ENCODE results near the gene POLR2L.

The POLR2L gene

DNA sequence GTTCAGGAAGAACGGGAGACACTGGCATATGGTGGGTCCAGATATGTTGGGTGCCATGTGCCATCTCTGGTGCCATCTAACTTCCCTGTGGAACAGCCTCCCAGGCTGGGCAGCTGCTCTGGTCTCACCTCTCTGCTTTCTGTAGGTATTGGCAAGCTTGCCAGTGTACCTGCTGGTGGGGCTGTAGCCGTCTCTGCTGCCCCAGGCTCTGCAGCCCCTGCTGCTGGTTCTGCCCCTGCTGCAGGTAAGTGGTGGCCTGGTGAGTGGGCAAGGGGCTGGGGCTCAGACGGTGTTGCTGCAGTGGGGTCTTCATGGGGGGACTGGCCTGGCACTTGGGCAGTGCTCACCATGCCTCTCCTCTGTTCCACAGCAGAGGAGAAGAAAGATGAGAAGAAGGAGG lies 29.9 kb downstream of the POLR2L start:
- DNase-seq (ENCODE audit: low spot score): no peak

DNA sequence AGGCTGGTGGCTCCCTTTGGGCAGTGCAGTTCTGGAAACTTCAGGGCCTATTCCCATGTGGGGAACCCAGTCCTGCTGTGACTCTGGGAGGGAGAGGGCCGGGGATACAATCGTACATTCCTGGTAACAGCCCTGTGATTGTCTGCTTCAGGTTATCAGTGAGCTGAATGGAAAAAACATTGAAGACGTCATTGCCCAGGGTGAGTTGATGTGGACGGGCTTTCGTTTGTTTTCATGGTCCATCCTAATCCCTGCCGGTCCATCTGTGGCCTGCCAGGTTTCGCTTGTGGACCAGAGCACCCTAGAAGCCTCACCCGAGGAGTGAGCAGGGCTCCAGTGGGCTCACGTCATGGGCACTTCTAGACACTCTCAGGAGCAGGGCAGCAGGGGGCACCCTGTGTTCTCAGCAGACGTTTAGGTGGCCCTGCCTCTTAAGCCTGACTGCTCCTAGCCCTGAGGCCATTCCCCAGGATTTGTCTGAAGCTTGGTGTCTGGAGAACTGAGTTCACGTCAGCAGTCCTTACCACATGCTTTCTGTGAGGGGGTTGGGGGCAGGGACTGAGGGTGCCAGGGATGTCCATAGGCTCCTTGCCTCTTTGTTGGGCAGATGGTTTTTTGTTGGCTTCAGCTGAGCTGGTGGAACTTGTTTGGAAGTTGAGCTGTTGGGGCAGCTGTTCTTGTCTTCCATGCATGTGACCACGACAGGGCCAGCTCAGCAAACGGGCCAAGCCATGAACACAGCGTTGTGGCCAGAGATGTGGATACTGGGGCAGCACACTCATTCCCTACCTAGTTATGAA lies 30.7 kb downstream of the POLR2L start:
- DNase-seq (ENCODE audit: low spot score): no peak

DNA sequence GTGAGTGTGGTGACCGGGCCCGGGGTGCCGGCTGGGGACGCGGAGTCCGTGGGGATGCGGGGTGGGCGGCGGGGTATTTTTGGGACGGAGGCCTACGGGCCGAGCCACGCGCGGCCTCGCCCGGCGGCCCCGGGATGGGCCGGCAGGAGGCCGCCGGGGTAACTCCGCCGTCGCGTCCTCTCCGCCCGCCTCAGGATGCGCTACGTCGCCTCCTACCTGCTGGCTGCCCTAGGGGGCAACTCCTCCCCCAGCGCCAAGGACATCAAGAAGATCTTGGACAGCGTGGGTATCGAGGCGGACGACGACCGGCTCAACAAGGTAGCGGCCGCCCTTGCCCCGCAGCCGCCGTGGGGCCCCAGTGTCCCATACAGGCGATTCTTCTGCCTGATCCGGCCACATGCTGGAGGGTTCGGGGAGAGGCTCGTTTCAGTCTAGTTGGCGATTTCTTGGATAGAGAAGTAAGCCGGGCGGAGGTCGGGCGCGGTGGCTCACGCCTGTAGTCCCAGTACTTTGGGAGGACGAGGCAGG lies 32.2 kb downstream of the POLR2L start:
- no peak for DNase-seq (ENCODE audit: low spot score)

DNA sequence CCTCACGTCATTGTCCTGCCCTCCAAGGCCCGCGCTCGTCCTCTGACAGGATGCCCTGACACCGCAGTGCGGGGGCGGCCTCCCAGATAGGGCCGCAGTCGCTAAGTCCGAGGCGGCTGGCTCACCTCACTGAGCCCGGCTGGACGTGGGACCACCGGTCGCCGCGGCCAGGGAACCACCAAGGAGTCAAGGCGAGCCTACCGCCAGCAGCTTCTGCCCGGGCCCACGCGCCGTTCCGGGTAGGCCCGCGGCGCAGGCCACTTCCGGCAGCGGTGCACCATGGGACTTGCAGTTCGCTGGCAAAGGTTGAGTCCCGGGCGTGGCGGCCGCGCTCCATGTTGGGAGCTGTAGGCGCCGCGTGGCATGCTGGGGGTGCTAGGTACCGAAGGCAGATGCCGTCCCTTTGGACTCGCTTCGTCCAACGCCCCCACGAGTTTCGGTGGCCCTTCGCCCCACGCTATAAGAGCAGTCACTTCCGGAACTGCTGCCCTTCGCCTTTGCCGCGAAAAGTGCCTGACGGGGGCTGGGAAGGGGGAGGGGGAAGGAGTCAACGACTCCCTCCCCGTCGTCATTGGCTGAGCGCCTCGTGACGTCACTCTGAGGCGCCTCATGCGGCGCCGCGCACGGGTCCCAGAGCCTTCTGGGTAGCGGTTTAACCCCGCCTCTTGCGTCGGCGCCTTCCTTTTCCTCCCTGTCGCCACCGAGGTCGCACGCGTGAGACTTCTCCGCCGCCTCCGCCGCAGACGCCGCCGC lies 32.9 kb downstream of the POLR2L start, which contains the start of gene RPLP2:
TSS of gene RPLP2 (plus strand) at position 681 of the 753 bp plus-strand sequence. CDS start 268 bp downstream, outside the sequence.
- DNase-seq (ENCODE audit: low spot score): peak; percentile 97

DNA sequence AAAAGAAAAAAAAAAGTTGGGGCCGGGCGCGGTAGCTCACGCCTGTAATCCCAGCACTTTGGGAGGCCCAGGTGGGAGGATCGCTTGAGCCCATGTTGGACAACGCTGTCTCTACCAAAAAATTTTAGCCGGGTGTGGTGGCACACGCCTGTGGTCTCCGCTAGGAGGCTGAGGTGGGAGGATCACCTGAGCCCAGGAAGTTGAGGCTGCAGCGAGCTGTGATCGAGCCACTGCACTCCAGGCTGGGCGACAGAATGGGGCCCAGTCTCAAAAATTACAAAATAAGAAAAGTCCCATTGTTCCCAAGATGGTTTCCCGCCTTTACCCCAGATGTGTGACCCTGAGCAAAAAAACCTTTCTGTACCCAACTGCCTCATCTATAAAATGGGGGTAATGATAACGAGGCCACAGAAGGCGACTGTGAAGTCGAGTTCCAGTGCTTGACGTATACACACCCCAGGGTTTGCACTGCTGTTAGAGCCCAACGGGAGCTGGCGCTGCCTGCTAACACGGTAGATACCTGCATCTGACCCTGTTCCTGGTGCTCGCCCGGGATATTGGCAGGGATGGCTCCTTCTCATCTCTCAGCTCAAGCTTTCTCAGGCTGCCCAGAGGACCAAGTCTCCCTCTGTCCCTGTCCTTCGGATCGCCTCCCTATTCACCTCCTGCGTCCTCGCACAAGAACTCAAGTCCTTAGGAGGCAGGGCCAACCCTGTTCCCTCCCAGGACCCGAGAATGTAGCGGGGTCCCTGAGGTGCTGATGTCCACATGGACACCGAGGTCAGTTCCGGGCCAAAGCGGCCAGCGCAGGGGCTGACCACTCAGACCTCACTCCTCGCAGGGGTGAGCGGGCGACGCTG lies 33.7 kb downstream of the POLR2L start:
- DNase-seq (ENCODE audit: low spot score): no peak

DNA sequence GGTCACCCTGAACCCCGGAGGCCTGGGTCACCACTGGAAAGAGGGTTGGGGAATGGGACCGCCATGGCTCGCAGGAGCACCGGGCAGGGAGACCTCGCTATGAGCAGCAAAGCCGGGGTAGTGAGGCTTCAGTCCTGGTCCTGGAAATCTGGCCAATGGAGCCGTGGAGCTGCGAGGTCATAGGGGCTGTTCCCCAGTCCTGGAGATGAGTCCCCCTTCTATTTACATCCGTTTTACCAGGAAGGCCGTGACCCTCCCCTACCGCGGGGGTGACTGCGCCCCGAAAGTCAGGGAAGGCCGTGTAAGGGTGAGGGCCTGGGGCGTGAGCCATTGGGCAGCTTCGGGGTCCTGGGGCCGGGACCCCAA lies 37.7 kb downstream of the POLR2L start:
- no peak for DNase-seq (ENCODE audit: low spot score)

DNA sequence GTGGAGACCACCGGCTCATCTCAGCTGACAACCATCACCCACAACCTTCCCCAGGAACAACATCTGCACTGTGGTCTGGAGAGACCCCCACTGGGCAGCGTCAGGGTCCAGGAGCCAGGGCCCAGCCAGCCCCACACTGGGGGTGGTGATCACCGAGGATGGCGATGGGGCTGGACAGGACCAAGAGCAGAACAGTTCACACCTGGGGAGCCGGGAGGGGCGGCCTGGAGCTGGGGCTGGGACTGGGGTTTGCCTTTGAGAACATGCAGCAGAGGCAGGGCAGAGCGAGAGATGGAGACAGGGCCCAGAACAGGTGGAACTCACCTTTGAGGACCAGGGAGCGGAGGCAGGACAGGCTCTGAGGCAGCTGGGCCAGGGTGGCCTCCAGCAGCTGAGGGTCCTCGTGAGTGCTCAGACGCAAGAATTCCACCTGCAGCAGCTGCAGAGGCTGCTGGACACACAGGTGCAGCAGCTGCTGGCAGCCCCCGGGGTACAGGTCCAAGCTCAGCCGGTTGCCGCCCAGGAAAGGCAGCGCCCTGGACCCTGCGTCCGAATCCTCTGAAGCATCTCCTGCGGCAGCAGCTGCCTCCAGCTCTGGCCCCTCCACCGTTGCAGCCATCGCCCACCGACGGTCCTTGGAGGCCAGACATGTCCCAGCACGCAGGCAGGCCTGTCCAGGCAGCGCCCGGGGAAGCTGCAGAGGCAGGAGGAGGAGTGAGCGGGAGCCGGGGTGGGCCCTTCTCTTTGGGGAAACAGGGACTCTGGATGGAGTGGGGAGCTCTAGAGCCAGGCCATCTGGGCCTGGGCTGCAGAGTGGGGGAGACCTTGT lies 38.3 kb downstream of the POLR2L start:
- no peak for DNase-seq (ENCODE audit: low spot score)

DNA sequence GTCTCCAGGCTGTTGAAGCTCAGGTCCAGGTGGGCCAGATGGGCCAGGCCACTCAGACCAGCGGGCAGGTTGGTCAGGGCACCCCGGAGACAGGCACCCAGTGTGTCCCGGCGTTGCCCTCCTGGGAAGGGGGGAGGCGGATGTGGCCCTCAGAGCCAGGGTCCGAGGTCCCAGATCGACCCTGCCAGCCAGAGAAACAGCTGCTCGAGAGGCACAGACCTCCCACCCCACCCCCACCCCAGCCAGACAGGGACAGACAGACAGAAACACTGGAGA lies 38.9 kb downstream of the POLR2L start:
- no peak for DNase-seq (ENCODE audit: low spot score)

DNA sequence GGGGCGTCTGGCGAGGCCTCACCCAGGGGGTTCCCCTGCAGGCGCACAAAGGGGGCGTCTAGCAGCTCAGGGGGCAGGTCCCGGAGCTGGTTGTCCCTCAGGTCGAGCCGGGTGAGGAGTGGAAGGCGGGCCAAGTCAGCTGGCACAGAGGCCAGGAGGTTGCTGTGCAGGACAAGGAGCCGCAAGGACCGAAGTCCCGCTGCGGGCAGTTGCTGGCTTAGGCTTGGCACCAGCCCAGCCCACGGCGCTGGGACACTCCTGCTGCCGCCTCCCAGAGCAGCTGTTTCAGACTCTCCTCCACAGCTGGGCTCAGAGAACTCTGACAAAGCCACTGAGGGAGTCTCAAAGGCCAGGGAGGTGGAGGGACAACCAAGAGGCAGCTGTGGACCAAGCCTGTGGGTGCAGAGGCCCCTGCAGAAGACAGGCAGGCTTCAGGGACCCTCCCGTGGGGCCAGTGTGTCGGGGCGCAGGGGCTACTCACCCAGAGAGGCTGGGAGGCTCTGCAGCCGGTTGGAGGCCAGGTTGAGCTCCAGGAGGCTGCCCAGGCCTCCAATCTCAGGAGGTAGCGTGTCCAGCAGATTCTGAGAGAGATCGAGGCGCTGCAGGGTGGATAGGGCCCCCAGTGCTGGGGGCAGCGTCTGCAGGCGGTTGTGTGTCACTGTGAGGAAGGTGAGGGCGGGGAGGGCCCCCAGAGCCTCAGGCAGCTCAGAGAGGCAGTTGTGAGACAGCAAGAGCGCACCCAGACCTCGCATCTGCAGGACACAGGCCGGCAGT lies 39.4 kb downstream of the POLR2L start:
- no peak for DNase-seq (ENCODE audit: low spot score)

DNA sequence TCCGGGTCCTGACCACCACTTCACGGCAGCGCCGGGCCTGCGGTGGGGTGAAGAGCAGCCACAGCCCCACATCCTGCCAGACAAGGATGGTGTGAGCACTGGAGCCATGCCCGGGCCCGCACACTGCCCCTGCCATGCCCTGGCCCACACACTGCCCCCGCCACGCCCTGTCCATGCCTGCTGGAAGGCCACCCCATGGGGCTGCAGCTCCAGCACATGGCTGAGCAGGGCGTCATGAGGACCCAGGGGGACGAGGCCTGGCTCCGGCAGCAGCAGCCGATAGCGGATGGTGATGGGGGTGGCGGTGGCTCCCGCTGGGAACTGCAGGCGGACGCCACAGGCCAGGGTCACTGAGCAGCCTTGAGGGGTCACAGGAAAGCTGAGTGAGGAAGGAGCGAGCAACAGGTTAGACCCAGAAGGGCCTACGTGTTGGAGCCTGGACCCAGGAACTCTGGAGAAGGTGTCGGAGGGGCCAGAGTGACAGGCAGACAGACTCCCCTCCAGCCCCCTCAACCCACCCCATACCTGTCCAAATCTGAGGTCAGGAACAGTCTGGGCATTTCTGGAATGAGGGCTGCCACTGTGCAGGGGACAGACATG lies 40.2 kb downstream of the POLR2L start:
- no peak for DNase-seq (ENCODE audit: low spot score)

DNA sequence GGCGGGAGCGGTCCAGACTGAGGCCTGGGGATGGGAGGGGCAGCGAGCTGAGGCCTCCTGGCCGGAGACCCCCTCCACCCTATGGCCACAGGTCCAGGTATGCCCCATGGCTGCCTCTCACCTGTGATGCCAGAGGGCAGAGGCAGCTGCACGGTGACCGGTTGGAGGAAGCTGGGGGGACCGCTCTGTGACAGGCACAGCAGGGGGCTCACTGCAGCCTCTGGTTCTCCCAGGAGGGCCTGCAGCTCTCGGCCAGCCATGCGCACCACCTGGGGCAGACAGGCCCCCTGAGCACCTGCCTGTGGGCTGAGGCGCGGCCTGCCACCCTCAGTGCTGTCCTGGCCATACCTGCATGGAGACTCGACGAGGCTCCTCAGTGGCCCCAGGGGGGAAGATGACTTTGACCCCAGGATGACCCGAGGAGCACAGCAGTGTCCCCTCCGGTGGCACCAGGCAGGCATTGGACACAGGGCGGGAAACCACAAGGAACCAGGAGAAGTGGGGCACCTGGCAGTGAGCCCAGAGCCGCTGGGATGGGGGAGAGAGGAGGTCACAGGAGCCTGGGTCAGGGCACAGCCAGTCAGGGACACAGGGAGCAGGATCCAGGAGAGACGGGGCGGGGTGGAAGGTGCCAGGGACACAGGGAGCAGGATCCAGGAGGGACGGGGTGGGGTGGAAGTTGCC lies 41.1 kb downstream of the POLR2L start:
- DNase-seq (ENCODE audit: low spot score): no peak

DNA sequence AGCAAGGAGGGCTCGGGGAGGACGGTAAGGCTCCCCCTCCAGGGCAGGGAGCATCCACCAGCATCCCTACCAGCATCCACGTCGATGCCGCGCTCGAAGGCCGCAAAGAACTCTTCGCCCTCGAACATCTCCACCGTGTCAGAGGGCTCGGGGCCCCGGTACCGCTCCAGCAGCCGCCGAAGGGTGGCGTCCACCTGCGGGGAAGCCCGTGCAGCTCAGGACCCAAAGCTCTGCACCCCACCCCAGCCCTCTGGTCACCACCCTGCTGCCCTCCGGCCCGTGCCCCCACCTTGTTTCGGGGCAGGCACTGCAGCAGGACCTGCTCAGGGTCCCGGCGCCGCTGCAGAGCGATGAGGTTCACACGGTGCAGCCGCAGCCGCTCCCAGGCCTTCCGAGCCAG lies 41.9 kb downstream of the POLR2L start:
- no peak for DNase-seq (ENCODE audit: low spot score)

DNA sequence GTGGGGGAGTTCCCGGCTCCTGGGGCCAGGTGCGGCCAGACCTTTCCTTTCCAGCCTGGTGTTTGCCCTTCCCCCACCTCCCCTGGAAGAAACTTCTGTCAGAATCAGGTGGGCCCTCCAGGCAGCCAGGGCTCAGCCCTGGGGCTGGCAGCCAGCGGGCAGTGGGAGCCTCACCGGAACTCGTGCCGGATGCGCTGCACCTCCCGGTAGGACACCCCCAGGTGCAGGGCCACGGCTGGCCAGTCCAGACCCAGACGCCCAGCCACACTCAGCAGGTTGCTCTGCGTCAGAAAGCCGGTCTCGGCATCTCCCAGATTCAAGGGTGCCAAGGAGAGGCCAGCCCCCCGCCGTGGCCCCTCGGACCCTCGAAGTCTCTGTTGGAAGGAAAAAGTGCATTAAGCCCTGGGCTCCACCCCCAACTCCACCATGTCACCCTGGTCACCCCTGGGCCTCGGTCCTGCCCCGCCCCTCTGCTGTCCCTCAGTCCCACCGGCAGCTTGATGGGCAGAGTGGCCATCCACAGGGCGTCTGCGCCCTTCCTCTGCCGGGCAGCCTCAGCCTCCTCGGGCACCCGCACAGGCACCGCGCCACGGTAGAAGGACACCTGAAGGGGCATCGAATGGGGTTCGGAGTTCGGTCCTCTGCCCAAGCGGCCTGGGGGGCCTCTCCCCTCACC lies 42.5 kb downstream of the POLR2L start:
- DNase-seq (ENCODE audit: low spot score): no peak

DNA sequence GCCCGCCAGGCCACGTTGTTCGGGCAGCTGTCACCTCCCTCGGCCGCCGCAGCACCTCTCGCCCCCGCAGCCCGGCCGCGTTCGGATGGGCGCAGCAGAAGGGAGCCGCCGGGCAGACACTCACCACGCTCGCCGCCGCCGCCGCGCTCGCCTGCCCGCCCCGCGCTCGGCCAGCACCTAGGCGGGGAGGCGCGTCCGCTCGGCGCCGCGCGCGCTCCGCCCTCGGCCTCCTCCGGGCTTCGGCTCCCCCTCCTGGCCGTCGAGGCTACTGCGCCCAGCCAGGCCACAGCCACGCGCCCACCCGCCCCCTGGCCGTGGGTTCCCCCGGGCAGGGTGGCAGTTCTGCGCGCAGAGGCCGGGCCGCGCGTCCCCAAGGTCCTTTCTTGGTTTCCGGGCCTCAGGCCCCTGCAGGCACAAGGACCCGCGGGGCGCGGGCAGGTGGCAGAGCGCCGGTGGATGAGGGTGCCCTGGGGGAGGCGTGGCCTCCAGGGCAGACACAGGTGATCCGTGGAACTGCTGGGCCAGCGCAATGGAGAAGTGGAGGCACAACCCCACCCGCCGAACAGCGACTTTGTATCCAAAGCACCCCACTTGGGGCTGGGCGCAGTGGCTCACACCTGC lies 44.1 kb downstream of the POLR2L start, which contains the start of gene SLC25A22:
TSS of gene SLC25A22 (minus strand) at position 189 of the 621 bp plus-strand sequence. CDS start 3,275 bp downstream, outside the sequence.
- DNase-seq (ENCODE audit: low spot score): peak; percentile 79

DNA sequence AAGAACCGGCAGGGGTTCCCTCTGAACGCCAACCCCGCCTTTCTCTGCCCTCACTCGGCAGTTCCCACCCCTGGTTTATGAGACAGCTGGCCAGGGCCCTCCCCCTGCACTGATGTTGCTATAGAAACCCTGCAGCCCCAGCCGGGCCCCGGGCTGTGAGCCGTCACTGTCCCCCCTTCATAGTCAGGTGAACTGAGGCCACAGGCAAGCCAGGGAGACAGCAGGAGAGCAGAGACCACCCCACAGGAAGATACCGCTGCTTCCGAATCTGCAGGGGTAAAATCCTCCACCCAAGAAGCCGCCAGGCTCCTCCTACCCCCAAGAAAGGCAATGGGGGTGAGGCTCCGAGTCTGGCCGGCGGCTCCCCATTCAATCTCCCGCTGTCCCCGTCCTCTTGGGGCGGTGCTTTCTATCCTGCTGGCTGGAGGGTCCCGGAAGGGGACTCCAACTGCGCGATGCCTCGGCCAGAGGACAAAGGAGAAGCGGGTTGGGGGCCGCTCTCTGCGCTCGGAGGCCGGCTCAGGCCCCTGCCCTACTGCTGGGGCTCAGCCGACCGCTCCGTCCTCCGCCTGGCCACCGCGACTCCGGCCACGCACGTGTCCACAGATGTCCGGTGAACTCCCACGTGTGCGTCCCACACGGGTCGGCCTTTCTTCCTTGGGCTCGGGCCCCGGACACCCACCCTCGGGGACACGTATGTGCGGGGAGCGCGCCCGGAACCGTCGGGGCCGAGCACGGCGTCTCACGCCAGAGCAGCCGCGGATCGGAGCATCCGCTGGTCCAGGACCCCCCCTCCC lies 44.8 kb downstream of the POLR2L start:
- peak; percentile 82 for DNase-seq (ENCODE audit: low spot score)

DNA sequence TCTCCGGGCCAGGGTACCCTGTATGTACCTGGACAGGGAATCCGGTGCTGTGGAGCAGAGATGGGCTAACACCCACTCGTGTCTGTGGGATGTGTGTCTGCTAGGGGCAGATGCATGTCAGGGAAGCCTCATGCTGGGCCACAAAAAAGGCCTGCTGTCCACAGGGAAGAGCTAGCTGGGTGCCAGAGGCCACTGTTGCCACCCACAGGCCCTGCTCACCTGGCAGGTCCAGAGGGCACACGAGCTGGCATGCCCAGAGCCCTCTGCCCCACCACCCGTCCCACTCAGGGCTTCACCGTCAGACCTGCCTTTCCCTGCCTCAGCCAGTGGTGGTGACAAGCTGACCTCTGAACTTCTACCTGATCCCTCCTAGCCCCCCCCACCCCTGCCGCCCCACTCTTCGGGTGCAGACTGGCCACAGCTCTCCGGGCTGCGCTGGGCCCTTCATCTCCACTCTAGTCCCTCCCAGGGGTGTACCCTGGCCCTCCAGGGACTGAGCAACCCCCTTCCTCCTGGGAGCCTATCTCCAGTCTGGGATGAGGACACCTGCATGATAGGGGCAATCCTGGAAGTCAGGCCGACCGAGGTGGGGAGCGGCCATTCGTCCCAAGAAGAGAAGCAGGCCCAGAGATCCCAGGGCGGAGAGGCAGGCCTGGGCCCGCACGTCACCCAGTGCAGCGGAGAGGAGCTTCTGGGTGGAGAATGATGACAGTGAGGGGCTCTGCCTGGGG lies 45.6 kb downstream of the POLR2L start:
- no peak for DNase-seq (ENCODE audit: low spot score)

Measured in SK-N-DZ (cell line).